Esophagus muscularis mucosa (tissue), 4 donors: ENCODE data around the gene MRTFA.

Experiments used
- EP300 ChIP-seq: sonication (generic); formaldehyde crosslinking; IDR thresholded peaks from one replicate; pipeline ENCODE4 v1.6.1; 2017; ENCODE audit warnings: antibody characterized with exemption
- POLR2A ChIP-seq: fragments of 450-650 bp; IDR thresholded peaks from one replicate; pipeline ENCODE4 v1.6.1; 2017; ENCODE audit warnings: antibody characterized with exemption, moderate library complexity, mild to moderate bottlenecking, low read depth
- TF ChIP-seq, protein P1 (sequence below), 3 experiments: fragments of 200-600 bp in 2 of 3; fragments of 450-650 bp in 1 of 3; sonication (generic) in 2 of 3; IDR thresholded peaks; one replicate each; pipeline ENCODE4 v1.5.1; 2017 to 2019; ENCODE audit warnings: antibody characterized with exemption in 3 of 3, mild to moderate bottlenecking in 2 of 3, moderate library complexity in 1 of 3

GRCh38 chr22:40609216-40609615 is 27.3 kb downstream of the MRTFA start:
- no peak for TF ChIP-seq POLR2A
- TF ChIP-seq EP300, result no peak
- TF ChIP-seq, protein P1, sequence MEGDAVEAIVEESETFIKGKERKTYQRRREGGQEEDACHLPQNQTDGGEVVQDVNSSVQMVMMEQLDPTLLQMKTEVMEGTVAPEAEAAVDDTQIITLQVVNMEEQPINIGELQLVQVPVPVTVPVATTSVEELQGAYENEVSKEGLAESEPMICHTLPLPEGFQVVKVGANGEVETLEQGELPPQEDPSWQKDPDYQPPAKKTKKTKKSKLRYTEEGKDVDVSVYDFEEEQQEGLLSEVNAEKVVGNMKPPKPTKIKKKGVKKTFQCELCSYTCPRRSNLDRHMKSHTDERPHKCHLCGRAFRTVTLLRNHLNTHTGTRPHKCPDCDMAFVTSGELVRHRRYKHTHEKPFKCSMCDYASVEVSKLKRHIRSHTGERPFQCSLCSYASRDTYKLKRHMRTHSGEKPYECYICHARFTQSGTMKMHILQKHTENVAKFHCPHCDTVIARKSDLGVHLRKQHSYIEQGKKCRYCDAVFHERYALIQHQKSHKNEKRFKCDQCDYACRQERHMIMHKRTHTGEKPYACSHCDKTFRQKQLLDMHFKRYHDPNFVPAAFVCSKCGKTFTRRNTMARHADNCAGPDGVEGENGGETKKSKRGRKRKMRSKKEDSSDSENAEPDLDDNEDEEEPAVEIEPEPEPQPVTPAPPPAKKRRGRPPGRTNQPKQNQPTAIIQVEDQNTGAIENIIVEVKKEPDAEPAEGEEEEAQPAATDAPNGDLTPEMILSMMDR (IDR thresholded peaks at IDR 0.05), result no peak
